Left lung (tissue), 10 donors: ENCODE measurements around the gene P3H2. TPM values are rescaled to one million over a fixed set of nuclear protein-coding genes. Genes with fewer than 3 reads are reported as not detected.
A peak's percentile ranks its signal among the peaks of the same experiment; 100 is the strongest.

Experiments
- ATAC-seq: fragments of 200-7000 bp; cut with Tn5 transposase; one replicate; pipeline ENCODE4 v1.9.1; 2020; ENCODE audit warnings: moderate library complexity
- DNase-seq, 4 donors: peaks; one replicate each; pipeline ENCODE4 v3.0.0-alpha.2; 2013 to 2020
- H3K27ac ChIP-seq, 2 donors: fragments of 200-600 bp; sonication (generic) in 1 of 2; one replicate each; pipeline versions ENCODE4 v1.5.0 to v1.8.0; 2020 to 2021
- H3K27me3 ChIP-seq, 2 donors: fragments of 200-600 bp; sonication (generic) in 1 of 2; one replicate each; pipeline versions ENCODE4 v1.5.0 to v1.8.0; 2020 to 2021
- H3K36me3 ChIP-seq, 2 donors: fragments of 200-600 bp; sonication (generic) in 1 of 2; one replicate each; pipeline versions ENCODE4 v1.5.0 to v1.8.0; 2020 to 2021
- H3K4me1 ChIP-seq, 2 donors: fragments of 200-600 bp; one replicate each; pipeline ENCODE4 v1.8.0; 2021
- H3K4me3 ChIP-seq, 2 donors: fragments of 200-600 bp; sonication (generic) in 1 of 2; one replicate each; pipeline versions ENCODE4 v1.5.0 to v1.8.0; 2020 to 2021; ENCODE audit warnings: mild to moderate bottlenecking in 1 of 2
- H3K9me3 ChIP-seq, 2 donors: fragments of 200-600 bp; sonication (generic) in 1 of 2; one replicate each; pipeline versions ENCODE4 v1.5.0 to v1.8.0; 2020 to 2021
- CTCF ChIP-seq, 2 donors: fragments of 200-600 bp; sonication (generic) in 1 of 2; IDR thresholded peaks; one replicate each; pipeline versions ENCODE4 v1.5.0 to v1.8.0; 2021; ENCODE audit warnings: antibody characterized with exemption in 2 of 2
- intact Hi-C, 2 donors: fragments of 100-400 bp; cut with DNase I; formaldehyde crosslinking; loops; one replicate each; pipeline versions ENCODE4 v1.11.2 to v1.14.2; 2022
- polyA plus RNA-seq, 6 donors: library from polyadenylated mRNA; unstranded; fragments of 120-200 nt; gene quantifications; one replicate each; pipeline ENCODE4 v1.2.1, GENCODE V29; 2013; ENCODE audit not compliant: insufficient read length in 6 of 6
- total RNA-seq, 2 donors: library from RNA; stranded (reverse); fragmentation: NEBNext Ultra II Directional; extraction: Animal tissue kit (Norgen Biotek cat#: 25700); gene quantifications; one replicate each; pipeline ENCODE4 v1.2.1, GENCODE V29; 2021
- donor health status: DM: no; HTN: yes; CAD: no.
- donor health status: DM: no; HTN: no; CAD: no.

P3H2 gene
- total and polyA plus RNA-seq, 8 donors = 29.1 to 50.7 (median 36.1) TPM

GRCh38 chr3:189977174-189977573 is 143.5 kb downstream of the P3H2 start:
- DNase-seq = no peak
- intact Hi-C loops = no loop called here
- Histone ChIP-seq H3K9me3 (no peaks in the 10 kb centered on the region), H3K27ac (no peak overlapping the region), H3K27me3 (no peaks in the 10 kb centered on the region), H3K36me3 (no peaks in the 10 kb centered on the region), H3K4me1 (peaks cover 2 to 7% of the 10 kb centered on the region in 2 donors), H3K4me3 (no peak overlapping the region)
- ATAC-seq = no peak
- no peak for TF ChIP-seq CTCF (IDR thresholded peaks at IDR 0.05)

- H3K27me3 ChIP-seq = no peaks in the 10 kb centered on the region
- DNase-seq (no peak), ATAC-seq (no peak)
- no peaks in the 10 kb centered on the region for H3K4me1 ChIP-seq
- H3K9me3 ChIP-seq = no peaks in the 10 kb centered on the region
- intact Hi-C loops = no loop called here
- H3K36me3 ChIP-seq = no peaks in the 10 kb centered on the region
- H3K4me3 ChIP-seq = no peak overlapping the region
- no peak for TF ChIP-seq CTCF (IDR thresholded peaks at IDR 0.05)
- no peak overlapping the region for H3K27ac ChIP-seq
These were observed 145.2 kb downstream of the P3H2 start for GRCh38 chr3:189975391-189975990.

GRCh38 chr3:189974359-189974758 is 146.3 kb downstream of the P3H2 start:
- Histone ChIP-seq H3K27ac (no peak overlapping the region), H3K4me3 (no peak overlapping the region), H3K4me1 (no peaks in the 10 kb centered on the region), H3K27me3 (no peaks in the 10 kb centered on the region), H3K36me3 (no peaks in the 10 kb centered on the region), H3K9me3 (no peaks in the 10 kb centered on the region)
- intact Hi-C loops = no loop called here
- DNase-seq (no peak), ATAC-seq (no peak)
- TF ChIP-seq CTCF (IDR thresholded peaks at IDR 0.05) = no peak

GRCh38 chr3:189967254-189967865 is 153.3 kb downstream of the P3H2 start:
- Histone ChIP-seq H3K9me3 (no peaks in the 10 kb centered on the region), H3K36me3 (no peaks in the 10 kb centered on the region), H3K27ac (no peak overlapping the region), H3K4me1 (no peaks in the 10 kb centered on the region), H3K4me3 (no peak overlapping the region), H3K27me3 (no peaks in the 10 kb centered on the region)
- intact Hi-C loops = loop anchor here in 1 of 2 donors (10.0 kb wide), 1 partner anchor 357 kb away; the partner anchor contains the start of gene CLDN1
- TF ChIP-seq CTCF (IDR thresholded peaks at IDR 0.05) = peak; percentile 66 to 69
- ATAC-seq (peak; percentile 70), DNase-seq (peak in 2 of 4 donors; percentile 32 to 57)

- H3K36me3 ChIP-seq = no peaks in the 10 kb centered on the region
- H3K4me3 ChIP-seq = no peak overlapping the region
- H3K4me1 ChIP-seq = peaks cover 0 to 2% of the 10 kb centered on the region in 2 donors
- DNase-seq (no peak), ATAC-seq (no peak)
- no peaks in the 10 kb centered on the region for H3K27me3 ChIP-seq
- no peaks in the 10 kb centered on the region for H3K9me3 ChIP-seq
- intact Hi-C loops = loop anchor here in 1 of 2 donors (10.0 kb wide), 1 partner anchor 358 kb away; the partner anchor contains the start of gene CLDN1
- H3K27ac ChIP-seq = no peak overlapping the region
- TF ChIP-seq CTCF (IDR thresholded peaks at IDR 0.05) = no peak
These were observed 153.9 kb downstream of the P3H2 start for GRCh38 chr3:189966843-189967242.
